ENCODE results near the gene DENND2D. TPM values are rescaled to one million over a fixed set of nuclear protein-coding genes. Genes with fewer than 3 reads are reported as not detected.

Gene DENND2D
- total RNA-seq, 4 donors from 2014 or later = 26.7 to 48.9 (median 33.6) TPM

DNA sequence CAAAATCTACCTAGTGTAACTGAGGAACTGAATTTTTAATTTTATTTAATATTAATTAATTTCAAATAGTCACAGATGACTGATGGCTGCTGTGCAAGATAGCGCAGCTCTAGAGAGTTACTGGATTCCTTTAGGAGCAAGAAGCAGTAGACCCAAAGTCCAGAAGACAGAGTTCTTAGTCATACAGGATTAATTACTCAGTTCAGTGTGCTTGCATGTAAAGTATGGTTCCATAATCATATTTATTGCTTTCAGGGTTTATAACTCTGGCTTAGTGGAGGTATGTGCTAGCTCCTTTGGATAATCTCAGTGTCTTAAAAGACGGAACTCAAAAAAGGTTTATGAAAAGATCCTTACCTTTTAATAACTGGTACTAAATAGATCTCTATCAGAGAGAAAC lies 43.0 kb downstream of the DENND2D start:
- intact Hi-C loops (cut with DNase I; ENCODE audit: low total_unique reads) = no loop called here
- no peak overlapping the region for H3K4me3 ChIP-seq (ENCODE audit: low read depth, poor library complexity, severe bottlenecking)
- WGBS, 2 donors = 99% methylated on average over 2 of the region's 2 CpGs
- TF ChIP-seq, protein P1, sequence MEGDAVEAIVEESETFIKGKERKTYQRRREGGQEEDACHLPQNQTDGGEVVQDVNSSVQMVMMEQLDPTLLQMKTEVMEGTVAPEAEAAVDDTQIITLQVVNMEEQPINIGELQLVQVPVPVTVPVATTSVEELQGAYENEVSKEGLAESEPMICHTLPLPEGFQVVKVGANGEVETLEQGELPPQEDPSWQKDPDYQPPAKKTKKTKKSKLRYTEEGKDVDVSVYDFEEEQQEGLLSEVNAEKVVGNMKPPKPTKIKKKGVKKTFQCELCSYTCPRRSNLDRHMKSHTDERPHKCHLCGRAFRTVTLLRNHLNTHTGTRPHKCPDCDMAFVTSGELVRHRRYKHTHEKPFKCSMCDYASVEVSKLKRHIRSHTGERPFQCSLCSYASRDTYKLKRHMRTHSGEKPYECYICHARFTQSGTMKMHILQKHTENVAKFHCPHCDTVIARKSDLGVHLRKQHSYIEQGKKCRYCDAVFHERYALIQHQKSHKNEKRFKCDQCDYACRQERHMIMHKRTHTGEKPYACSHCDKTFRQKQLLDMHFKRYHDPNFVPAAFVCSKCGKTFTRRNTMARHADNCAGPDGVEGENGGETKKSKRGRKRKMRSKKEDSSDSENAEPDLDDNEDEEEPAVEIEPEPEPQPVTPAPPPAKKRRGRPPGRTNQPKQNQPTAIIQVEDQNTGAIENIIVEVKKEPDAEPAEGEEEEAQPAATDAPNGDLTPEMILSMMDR (IDR thresholded peaks at IDR 0.05) = no peak
- no peak for TF ChIP-seq POLR2A (IDR thresholded peaks at IDR 0.05)
- no peak for DNase-seq (ENCODE audit: low spot score in 2 of 2)

DNA sequence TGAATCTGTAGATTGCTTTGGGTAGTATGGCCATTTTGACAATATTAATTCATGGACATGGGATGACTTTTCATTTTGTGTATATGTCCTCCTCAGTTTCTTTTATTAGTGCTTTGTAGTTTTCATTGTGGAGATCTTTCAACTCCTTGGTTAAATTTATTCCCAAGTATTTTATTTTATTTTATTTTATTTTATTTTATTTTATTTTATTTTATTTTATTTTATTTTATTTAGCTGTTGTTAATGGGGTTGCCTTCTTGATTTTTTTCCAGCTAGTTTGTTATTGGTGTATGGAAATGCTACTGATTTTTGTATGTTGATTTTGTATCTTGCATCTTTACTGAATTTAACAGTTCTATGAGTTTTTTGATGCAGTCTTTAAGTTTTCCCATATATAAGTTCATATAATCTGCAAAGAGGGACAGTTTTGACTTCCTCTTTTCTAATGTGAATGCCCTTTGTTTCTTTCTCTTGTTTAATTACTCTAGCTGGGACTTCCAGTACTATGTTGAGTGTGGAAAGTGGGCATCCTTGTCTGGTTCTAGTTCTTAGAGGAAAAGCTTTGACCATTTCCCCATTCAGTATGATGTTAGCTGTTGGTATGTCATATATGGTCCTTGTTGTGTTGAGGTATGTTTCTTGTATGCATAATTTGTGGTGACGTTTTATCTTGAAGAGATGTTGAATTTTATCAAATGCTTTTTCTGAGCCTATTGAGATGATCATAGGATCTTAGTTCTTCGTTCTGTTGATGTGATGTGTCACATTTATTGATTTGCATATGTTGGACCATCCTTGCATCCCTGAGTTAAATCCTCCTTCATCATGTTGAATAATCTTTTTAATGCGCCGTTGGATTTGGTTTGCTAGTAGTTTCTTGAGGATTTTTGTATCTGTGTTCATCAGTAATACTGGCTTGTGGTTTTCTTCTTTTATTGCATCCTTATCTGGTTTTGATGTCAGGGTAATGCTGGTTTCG lies 46.1 kb downstream of the DENND2D start:
- intact Hi-C loops (cut with DNase I; ENCODE audit: low total_unique reads) = no loop called here
- no peak for DNase-seq (ENCODE audit: low spot score in 2 of 2)
- TF ChIP-seq, protein P1 (IDR thresholded peaks at IDR 0.05) = no peak
- no peak for TF ChIP-seq POLR2A (IDR thresholded peaks at IDR 0.05)
- no peak overlapping the region for H3K4me3 ChIP-seq (ENCODE audit: low read depth, poor library complexity, severe bottlenecking)
- WGBS, 2 donors = 92 to 97% methylated on average over 5 of the region's 5 CpGs

DNA sequence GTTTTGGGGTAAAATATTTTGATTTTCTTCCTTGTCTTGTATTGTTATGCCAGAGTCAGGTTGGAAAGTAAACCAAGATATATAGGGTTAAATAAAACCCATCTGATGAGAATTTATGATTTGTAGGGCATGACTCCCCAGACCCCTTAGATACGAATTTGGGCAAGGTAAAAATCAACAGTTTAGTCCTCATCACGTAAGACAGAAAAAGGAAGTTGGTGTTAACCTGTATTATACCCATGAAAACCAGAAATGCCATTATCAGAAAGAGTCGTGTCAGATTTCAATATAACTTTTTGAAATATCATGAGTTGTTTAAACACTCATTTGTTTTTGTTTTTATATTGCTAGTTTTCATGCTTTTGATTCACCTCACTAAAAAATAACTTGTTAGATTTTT lies 48.6 kb downstream of the DENND2D start:
- DNase-seq (ENCODE audit: low spot score in 2 of 2) = no peak
- 76% methylated on average over 3 of the region's 3 CpGs for WGBS, 2 donors
- intact Hi-C loops (cut with DNase I; ENCODE audit: low total_unique reads) = no loop called here
- H3K4me3 ChIP-seq (ENCODE audit: low read depth, poor library complexity, severe bottlenecking) = no peak overlapping the region
- TF ChIP-seq, protein P1 (IDR thresholded peaks at IDR 0.05) = no peak
- TF ChIP-seq POLR2A (IDR thresholded peaks at IDR 0.05) = no peak

DNA sequence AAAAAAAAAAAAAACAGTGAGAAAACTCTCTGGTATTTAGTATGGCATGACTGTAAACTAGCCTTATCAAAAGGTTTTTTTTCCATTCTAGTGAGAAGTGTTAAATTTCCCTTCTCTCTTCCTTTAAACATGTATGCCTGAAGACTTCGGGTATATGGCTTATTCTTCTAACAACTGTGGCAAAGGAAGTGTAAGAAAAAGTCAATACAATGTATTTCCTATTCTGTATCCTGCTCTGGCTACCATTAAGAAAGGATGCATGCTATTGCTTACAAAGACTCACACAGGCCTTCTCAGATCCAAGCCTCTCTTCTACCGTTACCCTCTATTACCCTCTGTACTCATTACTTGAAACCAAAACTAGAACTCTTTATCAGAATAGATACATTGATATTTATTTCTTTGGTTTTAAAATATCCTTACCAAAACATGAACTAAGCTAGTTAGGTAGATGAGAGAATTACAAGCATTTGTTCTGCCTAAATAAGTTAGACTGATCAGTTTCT lies 52.0 kb downstream of the DENND2D start:
- H3K4me3 ChIP-seq (ENCODE audit: low read depth, poor library complexity, severe bottlenecking) = no peak overlapping the region
- intact Hi-C loops (cut with DNase I; ENCODE audit: low total_unique reads) = no loop called here
- DNase-seq (ENCODE audit: low spot score in 2 of 2) = no peak
- TF ChIP-seq, protein P1 (IDR thresholded peaks at IDR 0.05) = no peak
- no peak for TF ChIP-seq POLR2A (IDR thresholded peaks at IDR 0.05)
- WGBS, 2 donors = 83% methylated on average over 2 of the region's 2 CpGs

DNA sequence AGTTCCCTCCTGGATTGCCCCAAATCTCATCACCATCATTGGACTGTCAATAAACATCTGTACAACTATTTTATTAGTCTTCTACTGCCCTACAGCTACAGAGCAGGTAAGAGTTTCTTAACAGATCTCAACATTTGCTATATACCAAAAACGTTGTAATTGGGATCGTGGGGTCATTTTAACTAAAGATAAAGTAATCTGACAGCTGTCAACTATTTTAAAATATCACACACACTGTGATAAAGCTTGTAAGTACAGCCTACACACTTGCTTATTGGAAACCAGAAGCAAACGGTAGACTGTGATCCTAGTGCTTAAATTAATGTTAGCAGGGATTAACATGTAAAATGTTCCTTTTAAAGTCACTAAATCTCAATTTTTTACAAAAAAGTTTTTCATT lies 52.5 kb downstream of the DENND2D start:
- intact Hi-C loops (cut with DNase I; ENCODE audit: low total_unique reads) = no loop called here

More for the DNA sequence above, 52.5 kb downstream of the DENND2D start:
- TF ChIP-seq POLR2A (IDR thresholded peaks at IDR 0.05) = no peak
- TF ChIP-seq, protein P1 (IDR thresholded peaks at IDR 0.05) = no peak
- no peak overlapping the region for H3K4me3 ChIP-seq (ENCODE audit: low read depth, poor library complexity, severe bottlenecking)
- DNase-seq (ENCODE audit: low spot score in 2 of 2) = no peak
- WGBS, 2 donors = 84 to 87% methylated on average over 3 of the region's 3 CpGs
